Peyer's patch (tissue), 4 donors: ENCODE data around the gene SLC4A2. TPM values are rescaled to one million over a fixed set of nuclear protein-coding genes. Genes with fewer than 3 reads are reported as not detected.

Source experiments
- DNase-seq, 3 donors: peaks; one replicate each; pipeline ENCODE4 v3.0.0-alpha.2; 2017 to 2019
- H3K27ac ChIP-seq, 4 donors: fragments of 200-600 bp; sonication (generic); one replicate each; pipeline ENCODE4 v1.5.1; 2016 to 2019
- H3K27me3 ChIP-seq, 2 donors: fragments of 200-600 bp; sonication (generic); one replicate each; pipeline ENCODE4 v1.5.1; 2019
- H3K36me3 ChIP-seq, 3 donors: fragments of 200-600 bp; sonication (generic); one replicate each; pipeline ENCODE4 v1.5.1; 2016 to 2019
- H3K4me1 ChIP-seq, 4 donors: fragments of 200-600 bp; sonication (generic); one replicate each; pipeline ENCODE4 v1.5.1; 2016 to 2019
- H3K4me3 ChIP-seq, 4 donors: fragments of 200-600 bp; sonication (generic); 1 replicate in 3 of 4; 2 replicates in 1 of 4; pipeline ENCODE4 v1.5.1; 2016 to 2019; ENCODE audit warnings: mild to moderate bottlenecking in 1 of 4
- H3K9me3 ChIP-seq, 4 donors: fragments of 200-600 bp; sonication (generic); one replicate each; pipeline ENCODE4 v1.5.1; 2016 to 2019; ENCODE audit warnings: mild to moderate bottlenecking in 1 of 4
- CTCF ChIP-seq, 6 experiments: fragments of 450-650 bp in 4 of 6; fragments of 200-600 bp in 2 of 6; sonication (generic) in 1 of 6; IDR thresholded peaks; one replicate each; pipeline ENCODE4 v1.5.1; 2017 to 2019; ENCODE audit warnings: antibody characterized with exemption in 6 of 6, mild to moderate bottlenecking in 3 of 6, moderate library complexity in 1 of 6
- POLR2A ChIP-seq, 2 donors: fragments of 450-650 bp; IDR thresholded peaks; one replicate each; pipeline ENCODE4 v1.5.1; 2017; ENCODE audit warnings: antibody characterized with exemption in 2 of 2, mild to moderate bottlenecking in 2 of 2, moderate library complexity in 2 of 2
- total RNA-seq, 4 donors: library from RNA; depleted of rRNA; stranded (reverse); fragments of >200 nt; gene quantifications; one replicate each; pipeline ENCODE4 v1.1.0, GENCODE V29; 2016

The SLC4A2 gene
- total RNA-seq, 4 donors from 2014 or later, result 101 to 143 (median 121) TPM

- peak in 2 of 3 donors; percentile 60 to 70 for DNase-seq
- Histone ChIP-seq H3K27me3 (no peaks in the 10 kb centered on the region), H3K4me1 (peaks cover 0 to 9% (median 4%) of the 10 kb centered on the region in 4 donors), H3K9me3 (no peaks in the 10 kb centered on the region), H3K4me3 (peak overlapping the region in 1 of 4 donors; percentile 14), H3K27ac (no peak overlapping the region), H3K36me3 (no peaks in the 10 kb centered on the region)
- TF ChIP-seq CTCF (IDR thresholded peaks at IDR 0.05) (no peak), POLR2A (IDR thresholded peaks at IDR 0.05) (no peak)
These were observed 8.3 kb upstream of the SLC4A2 start for GRCh38 chr7:151051108-151051507.

GRCh38 chr7:151053096-151053495, 6.3 kb upstream of the SLC4A2 start:
- Histone ChIP-seq H3K27me3 (no peaks in the 10 kb centered on the region), H3K9me3 (no peaks in the 10 kb centered on the region), H3K4me3 (no peak overlapping the region), H3K27ac (no peak overlapping the region), H3K36me3 (no peaks in the 10 kb centered on the region), H3K4me1 (peaks cover 0 to 16% (median 11%) of the 10 kb centered on the region in 4 donors)
- no peak for DNase-seq
- no peak for TF ChIP-seq POLR2A (IDR thresholded peaks at IDR 0.05)
- no peak for TF ChIP-seq CTCF (IDR thresholded peaks at IDR 0.05)

- H3K27me3 ChIP-seq, result no peaks in the 10 kb centered on the region
- peaks cover 0 to 21% (median 11%) of the 10 kb centered on the region in 4 donors for H3K4me1 ChIP-seq
- DNase-seq, result no peak
- H3K9me3 ChIP-seq, result no peaks in the 10 kb centered on the region
- no peak overlapping the region for H3K27ac ChIP-seq
- H3K4me3 ChIP-seq, result no peak overlapping the region
- H3K36me3 ChIP-seq, result no peaks in the 10 kb centered on the region
- TF ChIP-seq CTCF (IDR thresholded peaks at IDR 0.05), result no peak
- TF ChIP-seq POLR2A (IDR thresholded peaks at IDR 0.05), result no peak
These were observed 5.6 kb upstream of the SLC4A2 start for GRCh38 chr7:151053751-151054150.

- no peak for DNase-seq
- Histone ChIP-seq H3K9me3 (no peaks in the 10 kb centered on the region), H3K36me3 (no peaks in the 10 kb centered on the region), H3K4me3 (no peak overlapping the region), H3K27me3 (no peaks in the 10 kb centered on the region), H3K4me1 (peaks cover 4 to 30% (median 20%) of the 10 kb centered on the region in 4 donors), H3K27ac (no peak overlapping the region)
- TF ChIP-seq CTCF (IDR thresholded peaks at IDR 0.05) (no peak), POLR2A (IDR thresholded peaks at IDR 0.05) (no peak)
These were observed 3.1 kb upstream of the SLC4A2 start for GRCh38 chr7:151056283-151056665.

- peak overlapping the region in 1 of 4 donors; percentile 92 for H3K27ac ChIP-seq
- no peaks in the 10 kb centered on the region for H3K36me3 ChIP-seq
- H3K4me3 ChIP-seq, result peak overlapping the region; percentile 61 to 87 (median 79)
- H3K9me3 ChIP-seq, result no peaks in the 10 kb centered on the region
- H3K4me1 ChIP-seq, result peaks cover 4 to 36% (median 18%) of the 10 kb centered on the region in 4 donors
- TF ChIP-seq POLR2A (IDR thresholded peaks at IDR 0.05) (no peak), CTCF (IDR thresholded peaks at IDR 0.05) (peak in 2 of 6 experiments; percentile 15 to 24)
- no peaks in the 10 kb centered on the region for H3K27me3 ChIP-seq
- DNase-seq, result peak in 1 of 3 donors; percentile 30
These were observed 2.5 kb upstream of the SLC4A2 start for GRCh38 chr7:151056666-151057505.
